ENCODE data around the gene PALM.

Gene PALM

DNA sequence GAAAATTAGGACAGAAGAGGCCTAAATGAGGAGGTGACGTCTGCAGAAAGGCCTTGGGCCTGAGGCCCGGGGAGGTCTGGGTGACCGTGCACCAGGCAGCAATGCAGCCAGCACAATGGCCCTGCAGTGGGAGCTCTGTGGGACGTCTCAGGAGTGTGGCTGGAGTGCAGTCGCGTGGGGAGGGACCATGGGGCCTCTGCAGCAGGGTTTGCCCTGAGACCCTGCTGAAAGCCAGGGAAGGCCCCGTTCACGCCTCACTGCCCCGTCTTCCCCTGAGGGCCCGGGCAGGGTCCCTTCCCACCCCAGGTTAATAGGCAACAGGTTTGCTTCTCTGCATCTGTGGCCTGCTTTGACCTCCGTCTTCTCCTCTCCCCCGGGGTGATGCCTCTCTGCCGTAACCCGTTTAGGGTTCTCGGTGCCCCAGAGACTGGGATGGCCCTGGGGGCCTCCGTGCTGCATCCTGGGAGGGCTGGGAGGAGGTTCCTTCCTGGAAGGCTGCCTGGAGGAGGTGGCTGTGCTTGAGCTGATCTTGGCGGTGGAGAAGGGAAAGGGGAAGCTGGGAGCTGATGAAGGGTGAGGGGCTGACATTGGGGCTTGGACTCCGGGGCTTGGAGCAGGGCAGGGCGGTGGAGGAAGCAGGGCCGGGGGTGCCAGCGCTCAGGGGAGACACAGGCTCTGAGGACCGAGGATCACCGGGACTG lies 9.7 kb downstream of the PALM start:
- Histone ChIP-seq H3K4me3 (ENCODE audit: low read depth in 1 of 2, low read length in 2 of 2) (no peak overlapping the region), H3K27ac (ENCODE audit: low read depth, low read length) (peak overlapping the region; percentile 52), H3K4me1 (ENCODE audit: insufficient read depth, low read length) (no peaks in the 10 kb centered on the region), H3K36me3 (ENCODE audit: insufficient read depth, low read length) (no peaks in the 10 kb centered on the region), H3K27me3 (ENCODE audit: control insufficient read depth in 1 of 2, insufficient read depth in 2 of 2, low read length in 2 of 2) (peaks cover 0 to 23% of the 10 kb centered on the region in 2 donors), H3K9ac (ENCODE audit: low read length) (no peak overlapping the region), H3K9me3 (ENCODE audit: low read length) (peaks cover 5% of the 10 kb centered on the region)

DNA sequence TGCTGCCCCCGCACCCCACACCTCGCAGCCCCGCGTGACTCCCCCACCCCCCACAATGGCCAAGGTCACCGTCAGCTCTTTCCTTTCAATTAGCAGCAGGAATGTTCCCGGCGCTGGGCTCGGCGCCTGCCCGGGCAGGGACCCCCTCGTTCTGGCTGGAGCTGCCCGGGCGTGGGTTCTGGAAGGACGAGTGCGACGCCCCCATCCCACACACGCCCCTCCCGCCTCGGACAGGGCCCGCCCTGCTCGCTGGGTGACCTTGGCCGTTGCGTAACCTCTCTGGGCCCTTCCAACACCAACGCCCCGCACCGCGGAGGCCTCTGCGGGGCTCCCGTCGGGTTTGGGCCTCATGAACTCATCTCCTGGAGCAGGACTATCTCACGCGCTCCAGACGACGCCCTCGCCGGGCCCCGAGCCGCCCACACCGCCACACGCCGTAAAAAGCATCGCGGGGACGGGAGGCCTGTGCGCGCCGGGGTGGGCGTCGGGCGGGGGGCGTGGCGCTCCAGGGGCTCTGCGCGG lies 10.3 kb downstream of the PALM start:
- Histone ChIP-seq H3K27me3 (ENCODE audit: control insufficient read depth in 1 of 2, insufficient read depth in 2 of 2, low read length in 2 of 2) (peaks cover 0 to 23% of the 10 kb centered on the region in 2 donors), H3K4me3 (ENCODE audit: low read depth in 1 of 2, low read length in 2 of 2) (no peak overlapping the region), H3K4me1 (ENCODE audit: insufficient read depth, low read length) (no peaks in the 10 kb centered on the region), H3K9me3 (ENCODE audit: low read length) (peaks cover 5% of the 10 kb centered on the region), H3K36me3 (ENCODE audit: insufficient read depth, low read length) (no peaks in the 10 kb centered on the region), H3K9ac (ENCODE audit: low read length) (no peak overlapping the region), H3K27ac (ENCODE audit: low read depth, low read length) (peak overlapping the region; percentile 44)

DNA sequence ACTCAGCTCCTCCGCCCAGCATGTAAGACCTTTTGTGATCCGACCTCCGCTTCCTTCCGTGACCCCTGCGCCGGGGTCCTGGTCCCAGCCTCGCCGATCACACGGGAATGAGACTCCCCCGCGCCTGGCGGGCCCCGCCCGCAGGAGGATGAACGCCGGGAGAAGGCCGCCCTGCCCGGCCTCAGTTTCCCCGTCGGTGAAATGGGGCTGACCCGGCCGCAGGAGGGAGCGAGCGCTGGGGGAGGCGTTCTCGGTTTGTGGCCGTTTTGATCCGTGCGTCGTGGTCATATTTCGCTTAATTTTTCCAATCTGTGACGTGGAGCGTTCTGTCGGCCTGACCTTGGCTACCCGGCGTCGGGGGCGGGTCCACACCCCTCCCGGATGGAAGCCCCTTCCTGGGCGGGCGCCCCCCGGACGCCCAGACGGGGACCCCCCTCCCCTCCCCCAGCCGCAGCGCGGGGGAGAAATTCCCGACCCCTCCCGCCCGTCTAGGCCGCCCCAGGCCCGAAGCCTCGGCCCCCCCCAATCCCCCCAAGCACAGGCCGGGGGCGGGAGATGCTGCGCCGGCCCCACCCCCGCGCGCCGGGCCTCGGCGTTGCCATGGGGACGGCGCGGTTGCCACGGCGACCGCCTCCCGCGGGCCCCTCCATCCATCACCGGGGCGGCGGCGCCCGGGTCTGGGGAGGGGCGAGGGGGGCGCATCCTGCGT lies 11.1 kb downstream of the PALM start:
- H3K36me3 ChIP-seq (ENCODE audit: insufficient read depth, low read length), result no peaks in the 10 kb centered on the region
- no peak overlapping the region for H3K9ac ChIP-seq (ENCODE audit: low read length)
- peak overlapping the region; percentile 44 for H3K27ac ChIP-seq (ENCODE audit: low read depth, low read length)
- peaks cover 5% of the 10 kb centered on the region for H3K9me3 ChIP-seq (ENCODE audit: low read length)
- H3K4me1 ChIP-seq (ENCODE audit: insufficient read depth, low read length), result no peaks in the 10 kb centered on the region
- peak overlapping the region in 1 of 2 donors; percentile 20 for H3K4me3 ChIP-seq (ENCODE audit: low read depth in 1 of 2, low read length in 2 of 2)
- H3K27me3 ChIP-seq (ENCODE audit: control insufficient read depth in 1 of 2, insufficient read depth in 2 of 2, low read length in 2 of 2), result peaks cover 0 to 23% of the 10 kb centered on the region in 2 donors

DNA sequence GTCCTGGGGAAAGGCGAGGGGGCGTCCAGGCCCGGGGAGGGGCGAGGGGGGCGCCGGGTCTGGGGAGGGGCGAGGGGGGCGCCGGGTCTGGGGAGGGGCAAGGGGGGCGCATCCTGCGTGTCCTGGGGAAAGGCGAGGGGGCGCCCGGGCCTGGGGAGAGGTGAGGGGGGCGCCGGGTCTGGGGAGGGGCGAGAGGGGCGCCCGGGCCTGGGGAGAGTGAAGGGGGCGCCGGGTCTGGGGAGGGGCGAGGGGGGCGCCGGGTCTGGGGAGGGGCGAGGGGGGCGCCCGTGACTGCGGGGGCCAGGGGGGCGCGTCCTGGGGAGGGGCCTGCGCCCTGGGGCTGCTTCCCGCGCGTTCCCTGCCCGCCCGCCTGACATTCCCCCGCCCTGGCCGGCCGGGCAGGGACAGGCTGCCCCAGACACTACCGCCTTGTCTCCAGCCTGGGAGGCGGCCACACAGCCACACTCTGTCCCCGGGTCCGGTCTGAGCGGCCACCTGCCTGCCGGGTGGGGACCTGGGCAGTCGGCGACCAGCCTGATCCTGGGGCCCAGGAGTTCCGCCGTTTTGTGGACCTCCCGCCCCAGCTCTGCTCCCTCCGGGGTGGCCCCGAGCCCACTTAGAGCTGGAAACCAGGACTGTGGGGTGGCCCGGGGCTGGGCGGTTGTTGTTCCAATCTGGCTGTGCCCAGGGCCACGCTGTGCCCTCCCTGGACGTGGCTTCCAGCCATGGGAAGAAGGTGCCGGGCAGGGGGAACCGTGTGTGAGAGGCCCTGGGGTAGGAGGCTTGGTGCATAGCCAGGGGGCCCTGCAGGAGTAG lies 11.8 kb downstream of the PALM start:
- H3K4me1 ChIP-seq (ENCODE audit: insufficient read depth, low read length), result no peaks in the 10 kb centered on the region
- H3K36me3 ChIP-seq (ENCODE audit: insufficient read depth, low read length), result no peaks in the 10 kb centered on the region
- H3K27ac ChIP-seq (ENCODE audit: low read depth, low read length), result no peak overlapping the region
- H3K9me3 ChIP-seq (ENCODE audit: low read length), result peaks cover under 1% of the 10 kb centered on the region
- H3K9ac ChIP-seq (ENCODE audit: low read length), result no peak overlapping the region
- no peak overlapping the region for H3K4me3 ChIP-seq (ENCODE audit: low read depth in 1 of 2, low read length in 2 of 2)
- H3K27me3 ChIP-seq (ENCODE audit: control insufficient read depth in 1 of 2, insufficient read depth in 2 of 2, low read length in 2 of 2), result peaks cover 0 to 21% of the 10 kb centered on the region in 2 donors

DNA sequence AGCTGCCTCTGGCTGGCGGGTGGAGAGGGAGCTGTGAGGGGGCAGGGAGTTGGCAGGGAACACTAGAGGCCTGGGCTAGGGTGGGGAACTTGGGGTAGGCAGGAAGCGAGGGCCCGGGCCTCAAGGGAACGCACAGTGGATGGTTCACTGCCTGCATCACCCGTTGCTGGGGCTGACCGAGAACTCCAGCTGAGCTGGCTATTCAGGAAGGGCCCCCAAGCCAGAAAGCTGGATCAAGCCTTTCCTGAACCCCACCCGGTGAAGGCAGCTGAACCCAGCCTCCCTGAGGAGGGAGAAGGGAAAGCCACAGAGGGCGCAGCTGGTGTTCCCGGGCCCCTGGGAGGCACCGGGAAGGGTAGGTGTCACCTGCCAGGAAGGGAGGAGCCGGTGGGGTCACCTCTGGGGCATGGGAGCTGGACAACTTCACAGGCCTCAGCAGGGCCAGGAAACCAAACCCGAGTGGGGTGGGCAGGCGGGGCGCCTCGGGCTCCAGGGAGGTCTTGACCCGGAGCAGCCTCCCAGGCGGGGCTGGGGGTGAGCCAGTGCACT lies 13.9 kb downstream of the PALM start:
- Histone ChIP-seq H3K4me3 (ENCODE audit: low read depth in 1 of 2, low read length in 2 of 2) (no peak overlapping the region), H3K4me1 (ENCODE audit: insufficient read depth, low read length) (no peaks in the 10 kb centered on the region), H3K9ac (ENCODE audit: low read length) (no peak overlapping the region), H3K27me3 (ENCODE audit: control insufficient read depth in 1 of 2, insufficient read depth in 2 of 2, low read length in 2 of 2) (peaks cover 0 to 20% of the 10 kb centered on the region in 2 donors), H3K36me3 (ENCODE audit: insufficient read depth, low read length) (no peaks in the 10 kb centered on the region), H3K27ac (ENCODE audit: low read depth, low read length) (no peak overlapping the region), H3K9me3 (ENCODE audit: low read length) (no peaks in the 10 kb centered on the region)

DNA sequence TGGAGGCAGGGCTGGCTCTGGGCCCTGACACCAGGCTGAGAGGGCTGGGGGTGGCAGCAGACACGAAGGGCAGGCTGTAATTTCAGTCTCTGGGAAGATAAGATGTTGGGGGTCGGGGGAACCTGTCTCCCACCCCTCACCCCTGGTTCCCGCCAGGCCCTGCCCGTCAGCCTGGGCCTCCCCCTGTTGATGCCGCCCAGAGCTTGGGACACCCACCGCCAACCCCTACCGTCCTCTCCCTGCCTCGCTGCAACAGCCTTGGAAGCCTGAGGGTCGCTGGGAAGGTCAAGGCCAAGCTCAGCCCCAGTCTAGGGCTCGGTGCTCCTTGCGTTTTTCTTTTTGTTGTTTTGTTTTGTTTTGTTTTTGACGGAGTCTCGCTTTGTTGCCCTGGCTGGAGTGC lies 14.5 kb downstream of the PALM start:
- Histone ChIP-seq H3K27ac (ENCODE audit: low read depth, low read length) (no peak overlapping the region), H3K9me3 (ENCODE audit: low read length) (no peaks in the 10 kb centered on the region), H3K36me3 (ENCODE audit: insufficient read depth, low read length) (no peaks in the 10 kb centered on the region), H3K27me3 (ENCODE audit: control insufficient read depth in 1 of 2, insufficient read depth in 2 of 2, low read length in 2 of 2) (peaks cover 0 to 17% of the 10 kb centered on the region in 2 donors), H3K4me1 (ENCODE audit: insufficient read depth, low read length) (no peaks in the 10 kb centered on the region), H3K4me3 (ENCODE audit: low read depth in 1 of 2, low read length in 2 of 2) (no peak overlapping the region), H3K9ac (ENCODE audit: low read length) (no peak overlapping the region)

DNA sequence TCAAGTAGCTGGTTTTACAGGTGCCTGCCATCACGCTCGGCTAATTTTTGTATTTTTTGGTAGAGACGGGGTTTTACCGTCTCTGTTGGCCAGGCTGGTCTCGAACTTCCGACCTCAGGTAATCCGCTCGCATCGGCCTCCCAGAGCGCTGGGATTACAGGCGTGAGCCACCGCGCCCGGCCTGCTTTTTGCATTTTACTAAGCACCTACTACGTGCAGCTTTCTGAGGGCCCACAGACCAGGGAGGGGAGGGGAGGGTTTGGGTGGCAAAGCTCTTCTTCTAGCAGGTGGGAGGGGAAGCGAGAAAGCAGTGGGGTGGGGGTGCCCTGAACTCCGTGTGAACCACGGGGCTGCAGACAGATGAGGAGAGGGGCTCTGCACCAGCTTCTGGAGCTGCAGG lies 15.0 kb downstream of the PALM start:
- no peaks in the 10 kb centered on the region for H3K36me3 ChIP-seq (ENCODE audit: insufficient read depth, low read length)
- H3K4me3 ChIP-seq (ENCODE audit: low read depth in 1 of 2, low read length in 2 of 2), result no peak overlapping the region
- no peaks in the 10 kb centered on the region for H3K9me3 ChIP-seq (ENCODE audit: low read length)
- H3K27ac ChIP-seq (ENCODE audit: low read depth, low read length), result no peak overlapping the region
- peaks cover 0 to 13% of the 10 kb centered on the region in 2 donors for H3K27me3 ChIP-seq (ENCODE audit: control insufficient read depth in 1 of 2, insufficient read depth in 2 of 2, low read length in 2 of 2)
- H3K9ac ChIP-seq (ENCODE audit: low read length), result no peak overlapping the region
- no peaks in the 10 kb centered on the region for H3K4me1 ChIP-seq (ENCODE audit: insufficient read depth, low read length)

DNA sequence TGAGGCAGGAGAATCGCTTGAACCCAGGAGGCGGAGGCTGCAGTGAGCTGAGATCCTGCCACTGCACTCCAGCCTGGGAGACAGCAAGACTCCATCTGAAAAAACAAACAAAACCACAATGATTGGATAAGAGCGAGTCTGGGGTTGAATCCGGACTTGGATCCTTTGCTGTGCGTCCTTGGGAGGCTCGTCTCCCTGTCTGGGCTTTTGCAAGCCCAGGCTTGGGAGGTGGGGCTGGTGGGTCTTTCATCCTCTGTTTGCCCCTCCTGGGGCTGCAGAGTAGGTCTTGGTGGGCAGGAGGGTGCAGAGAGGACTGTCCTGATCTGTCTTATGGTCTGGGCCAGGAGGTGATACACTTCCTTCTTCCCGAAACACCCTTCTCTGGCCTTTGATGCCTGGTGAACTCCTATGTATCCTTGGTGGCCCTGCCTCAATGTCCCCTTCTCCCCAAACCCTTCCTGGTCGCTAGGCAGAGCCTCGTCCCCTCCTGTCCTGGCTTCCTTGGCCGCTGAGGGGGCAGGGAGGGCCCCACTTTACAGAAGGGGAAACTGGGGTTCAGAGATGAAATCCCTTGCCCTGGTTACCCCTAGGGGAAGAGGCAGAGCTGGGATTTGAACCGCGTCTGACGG lies 16.8 kb downstream of the PALM start:
- no peaks in the 10 kb centered on the region for H3K27me3 ChIP-seq (ENCODE audit: control insufficient read depth in 1 of 2, insufficient read depth in 2 of 2, low read length in 2 of 2)
- no peaks in the 10 kb centered on the region for H3K36me3 ChIP-seq (ENCODE audit: insufficient read depth, low read length)
- H3K4me1 ChIP-seq (ENCODE audit: insufficient read depth, low read length), result no peaks in the 10 kb centered on the region
- no peak overlapping the region for H3K9ac ChIP-seq (ENCODE audit: low read length)
- no peaks in the 10 kb centered on the region for H3K9me3 ChIP-seq (ENCODE audit: low read length)
- no peak overlapping the region for H3K4me3 ChIP-seq (ENCODE audit: low read depth in 1 of 2, low read length in 2 of 2)
- H3K27ac ChIP-seq (ENCODE audit: low read depth, low read length), result no peak overlapping the region

DNA sequence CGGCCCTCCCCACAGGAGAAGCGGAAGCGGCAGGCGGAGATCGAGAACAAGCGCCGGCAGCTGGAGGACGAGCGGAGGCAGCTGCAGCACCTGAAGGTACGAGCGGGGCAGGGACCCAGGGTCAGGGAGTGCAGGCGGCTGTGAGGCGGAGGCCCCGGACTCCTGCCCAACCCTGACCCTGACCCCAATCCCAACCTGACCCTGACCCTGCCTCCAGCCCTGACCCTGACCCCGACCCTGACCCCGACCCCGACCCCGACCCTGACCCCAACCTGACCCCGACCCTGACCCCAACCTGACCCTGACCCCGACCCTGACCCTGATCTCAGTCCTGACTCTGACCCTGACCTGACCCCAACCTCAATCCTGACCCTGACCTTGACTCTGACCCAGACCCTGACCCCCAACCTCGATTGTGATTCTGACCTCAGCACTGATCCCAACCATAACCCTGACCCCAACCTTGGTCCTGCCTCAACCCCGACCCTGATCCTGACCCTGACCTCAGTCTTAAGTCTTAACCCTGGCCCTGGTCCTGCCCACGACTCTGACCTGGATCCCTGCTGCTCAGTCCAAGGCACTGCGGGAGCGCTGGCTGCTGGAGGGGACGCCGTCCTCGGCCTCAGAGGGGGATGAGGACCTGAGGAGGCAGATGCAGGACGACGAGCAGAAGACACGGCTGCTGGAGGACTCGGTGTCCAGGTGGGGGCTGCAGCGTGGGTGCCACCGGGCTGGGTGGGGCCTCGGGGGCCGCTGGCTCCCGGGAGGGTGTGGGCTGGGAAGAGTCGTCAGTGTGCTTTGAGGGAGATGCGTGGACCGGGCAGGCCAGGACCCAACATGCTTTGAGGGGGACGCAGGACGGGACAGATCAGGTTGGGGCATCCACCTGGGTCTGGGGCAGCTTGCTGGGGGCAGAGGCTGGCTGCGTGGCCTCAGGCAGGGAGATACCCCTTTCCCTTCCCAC lies 18.5 kb downstream of the PALM start:
- no peak overlapping the region for H3K9ac ChIP-seq (ENCODE audit: low read length)
- H3K4me1 ChIP-seq (ENCODE audit: insufficient read depth, low read length), result no peaks in the 10 kb centered on the region
- no peak overlapping the region for H3K27ac ChIP-seq (ENCODE audit: low read depth, low read length)
- H3K4me3 ChIP-seq (ENCODE audit: low read depth in 1 of 2, low read length in 2 of 2), result no peak overlapping the region
- peaks cover 5% of the 10 kb centered on the region for H3K36me3 ChIP-seq (ENCODE audit: insufficient read depth, low read length)
- H3K9me3 ChIP-seq (ENCODE audit: low read length), result no peaks in the 10 kb centered on the region
- H3K27me3 ChIP-seq (ENCODE audit: control insufficient read depth in 1 of 2, insufficient read depth in 2 of 2, low read length in 2 of 2), result no peaks in the 10 kb centered on the region

DNA sequence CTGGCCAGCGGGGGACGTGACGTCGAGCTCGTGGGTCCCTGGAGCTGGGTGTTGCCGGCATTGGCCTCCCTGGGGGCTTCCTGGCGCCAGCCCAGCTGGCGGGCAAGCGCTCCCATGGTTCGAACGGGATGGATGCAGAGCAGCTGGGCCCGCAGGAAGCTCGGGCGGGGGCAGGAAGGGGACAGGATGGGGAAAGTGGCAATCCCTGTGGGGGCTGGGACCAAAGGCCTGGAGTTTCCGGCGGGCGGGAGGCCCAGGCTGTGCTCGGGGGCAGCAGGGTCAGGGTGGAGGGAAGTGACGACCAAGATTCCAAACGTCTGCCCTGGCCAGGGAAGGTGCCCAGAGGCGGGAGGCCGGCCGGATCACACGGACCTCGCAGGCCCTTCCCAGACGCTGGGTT lies 19.3 kb downstream of the PALM start:
- H3K9me3 ChIP-seq (ENCODE audit: low read length), result no peaks in the 10 kb centered on the region
- no peaks in the 10 kb centered on the region for H3K4me1 ChIP-seq (ENCODE audit: insufficient read depth, low read length)
- no peak overlapping the region for H3K27ac ChIP-seq (ENCODE audit: low read depth, low read length)
- H3K36me3 ChIP-seq (ENCODE audit: insufficient read depth, low read length), result peaks cover 5% of the 10 kb centered on the region
- no peak overlapping the region for H3K4me3 ChIP-seq (ENCODE audit: low read depth in 1 of 2, low read length in 2 of 2)
- no peaks in the 10 kb centered on the region for H3K27me3 ChIP-seq (ENCODE audit: control insufficient read depth in 1 of 2, insufficient read depth in 2 of 2, low read length in 2 of 2)
- H3K9ac ChIP-seq (ENCODE audit: low read length), result no peak overlapping the region
